GM18507 (cell line): ENCODE data around the gene MAPK1.
"Not testable (repeated sequence)": the region's sequence is repeated elsewhere in the genome, so short reads cannot be mapped to it uniquely, and the experiment has no call there.

Experiments used
- DNase-seq: peaks from one replicate; pipeline ENCODE4 v3.0.0; 2011; ENCODE audit warnings: low read depth; ENCODE audit not compliant: insufficient read length; ENCODE audit errors: extremely low spot score
- FAIRE-seq: peaks from 2 replicates; lab custom pipeline; 2011; peaks lifted over from hg19 to GRCh38; lab: Jason Lieb, UNC

Gene MAPK1

DNA sequence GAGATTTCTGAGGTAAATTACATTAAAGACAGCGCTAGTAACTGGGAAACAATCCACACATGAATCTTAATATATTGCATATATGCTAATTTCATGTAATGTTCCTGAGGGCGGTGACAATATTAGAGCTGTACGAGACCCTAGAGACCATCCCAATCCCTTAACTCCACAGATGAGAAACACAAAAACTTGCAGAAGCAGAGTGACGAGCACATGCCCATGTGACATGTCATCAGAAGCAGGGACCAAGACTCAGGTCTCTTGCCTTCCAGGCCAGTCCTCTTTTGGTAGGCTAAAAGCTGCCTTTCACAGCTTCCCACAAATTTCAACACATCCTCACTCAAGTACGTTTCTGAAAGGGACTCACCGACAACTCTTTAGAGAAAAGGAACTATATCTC, 11.8 kb downstream of the MAPK1 start:
- no peak for FAIRE-seq
- no peak for DNase-seq

DNA sequence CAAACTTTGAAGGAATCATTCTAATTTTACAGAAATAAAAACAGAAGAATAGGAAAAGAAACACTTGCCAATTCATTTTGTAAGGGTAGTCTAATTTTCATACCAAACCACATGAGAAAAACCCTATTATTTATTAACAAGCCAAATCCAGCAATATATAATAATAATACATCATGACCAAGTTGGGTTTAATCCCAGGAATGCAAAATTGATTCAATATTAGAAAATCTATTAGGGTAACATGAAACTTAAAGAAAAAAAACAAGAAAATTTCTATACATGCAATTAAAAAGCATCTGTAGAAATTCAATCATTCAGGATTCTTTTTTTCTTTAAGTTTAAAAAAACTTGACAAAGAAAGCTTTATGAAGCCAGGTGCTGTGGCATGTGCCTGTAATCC, 16.8 kb downstream of the MAPK1 start:
- DNase-seq (no peak), FAIRE-seq (no peak)

DNA sequence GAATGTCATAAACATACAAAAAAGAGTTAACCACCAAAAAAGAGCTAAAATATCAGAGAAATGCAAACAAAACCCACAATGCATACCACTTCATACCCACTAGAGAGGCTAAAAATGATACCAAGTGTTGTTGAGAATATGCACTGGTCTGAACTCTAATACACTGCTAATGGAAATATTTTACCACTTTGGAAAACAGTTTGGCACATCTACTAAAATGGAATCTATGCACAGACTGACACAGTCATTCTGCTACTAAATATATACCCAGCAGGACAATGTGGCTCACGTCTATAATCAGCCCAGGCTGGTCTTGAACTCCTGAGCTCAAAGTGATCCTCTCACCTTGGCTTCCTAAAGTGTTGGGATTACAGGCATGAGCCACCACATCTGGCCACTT, 18.0 kb downstream of the MAPK1 start:
- FAIRE-seq (no peak), DNase-seq (no peak)

GRCh38 chr22:21848057-21848456, 19.4 kb downstream of the MAPK1 start:
- DNase-seq, FAIRE-seq: not testable (repeated sequence)

DNA sequence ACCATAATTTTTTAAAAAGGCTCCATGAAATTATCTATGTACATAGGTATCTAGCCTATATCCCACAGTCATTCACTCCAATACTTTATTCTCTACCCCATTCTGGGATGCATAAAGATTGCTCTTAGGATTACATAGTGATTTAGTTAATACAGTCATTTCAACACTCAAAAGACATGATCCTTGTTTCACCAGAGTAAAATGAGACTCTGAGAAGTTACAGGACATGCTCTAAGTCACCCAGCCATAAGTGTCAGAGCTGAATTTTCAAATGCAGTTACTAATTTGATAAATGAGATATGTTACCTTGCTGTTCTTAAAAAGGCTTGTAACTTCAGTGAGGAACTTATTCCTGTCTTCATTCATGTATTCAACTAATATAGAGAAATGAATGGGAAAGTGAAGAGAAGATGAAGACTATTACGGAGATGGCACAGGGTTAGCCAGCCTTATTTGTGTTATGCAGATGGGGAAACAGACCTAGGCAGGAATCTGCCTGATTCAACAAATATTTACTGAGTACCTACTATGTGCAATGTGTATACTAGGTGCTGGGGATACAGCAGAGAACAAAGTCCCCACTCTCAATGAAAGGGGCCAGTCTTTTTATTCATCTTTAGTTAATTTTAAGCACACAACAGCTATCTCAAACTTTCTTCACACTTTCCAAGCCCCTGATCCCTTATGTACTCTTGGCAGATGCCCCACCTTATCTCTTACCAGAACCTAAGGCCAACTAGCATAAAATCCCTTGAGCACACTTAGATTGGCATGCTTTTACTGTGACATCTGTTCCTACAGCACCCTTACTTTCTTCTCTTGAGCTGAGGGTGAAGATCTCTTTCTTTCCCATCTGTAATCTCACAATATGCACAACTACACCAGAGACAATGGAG, 21.6 kb downstream of the MAPK1 start:
- FAIRE-seq (no peak), DNase-seq (no peak)

DNA sequence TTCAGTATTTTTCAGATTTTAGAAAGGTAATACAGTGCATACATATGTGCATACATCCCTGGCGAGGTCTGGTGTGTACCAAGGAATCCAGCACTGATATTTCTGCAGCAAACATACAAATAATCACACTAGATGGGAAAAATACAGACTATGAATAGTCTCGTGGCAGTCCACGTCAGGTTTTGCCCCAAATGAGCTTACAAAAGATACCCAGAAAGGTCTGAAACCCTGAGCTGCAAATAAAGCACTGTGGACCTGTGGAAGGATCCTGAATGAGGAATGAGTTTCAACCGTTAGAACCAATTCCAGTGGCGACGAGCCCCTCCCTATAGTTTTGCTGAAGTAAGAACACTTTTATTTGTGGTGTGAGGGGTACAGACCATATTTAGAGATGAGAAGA, 24.5 kb downstream of the MAPK1 start:
- FAIRE-seq (no peak), DNase-seq (no peak)

- DNase-seq (no peak), FAIRE-seq (no peak)
These were observed 26.0 kb downstream of the MAPK1 start for GRCh38 chr22:21841422-21841821.

GRCh38 chr22:21840236-21840823, 27.1 kb downstream of the MAPK1 start:
- FAIRE-seq: no peak
- no peak for DNase-seq

GRCh38 chr22:21839765-21840140, 27.7 kb downstream of the MAPK1 start:
- DNase-seq (no peak), FAIRE-seq (no peak)

DNA sequence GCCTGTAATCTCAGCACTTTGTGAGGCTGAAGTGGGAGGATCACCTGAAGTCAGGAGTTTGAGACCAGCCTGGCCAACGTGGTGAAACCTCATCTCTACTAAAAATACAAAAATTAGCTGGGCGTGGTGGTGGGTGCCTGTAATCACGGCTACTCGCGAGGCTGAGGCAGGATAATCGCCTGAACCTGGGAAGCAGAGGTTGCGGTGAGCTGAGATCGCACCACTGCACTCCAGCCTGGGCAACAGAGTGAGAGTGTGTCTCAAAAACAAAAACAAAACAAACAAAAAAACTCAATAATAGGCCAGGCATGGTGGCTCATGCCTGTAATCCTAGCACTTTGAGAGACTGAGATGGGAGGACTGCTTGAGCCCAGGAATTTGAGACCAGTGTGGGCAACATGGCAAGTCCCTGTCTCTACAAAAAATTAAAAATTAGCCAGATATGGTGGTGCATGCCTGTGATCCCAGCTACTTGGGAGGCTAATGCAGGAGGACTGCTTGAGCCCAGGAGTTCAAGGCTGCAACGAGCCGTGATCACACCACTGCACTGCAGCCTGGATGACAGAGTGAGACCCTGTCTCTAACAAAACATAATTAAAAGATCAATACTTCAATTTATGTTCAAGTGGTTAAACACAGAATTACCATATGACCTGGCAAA, 28.2 kb downstream of the MAPK1 start:
- FAIRE-seq: not testable (repeated sequence)

DNA sequence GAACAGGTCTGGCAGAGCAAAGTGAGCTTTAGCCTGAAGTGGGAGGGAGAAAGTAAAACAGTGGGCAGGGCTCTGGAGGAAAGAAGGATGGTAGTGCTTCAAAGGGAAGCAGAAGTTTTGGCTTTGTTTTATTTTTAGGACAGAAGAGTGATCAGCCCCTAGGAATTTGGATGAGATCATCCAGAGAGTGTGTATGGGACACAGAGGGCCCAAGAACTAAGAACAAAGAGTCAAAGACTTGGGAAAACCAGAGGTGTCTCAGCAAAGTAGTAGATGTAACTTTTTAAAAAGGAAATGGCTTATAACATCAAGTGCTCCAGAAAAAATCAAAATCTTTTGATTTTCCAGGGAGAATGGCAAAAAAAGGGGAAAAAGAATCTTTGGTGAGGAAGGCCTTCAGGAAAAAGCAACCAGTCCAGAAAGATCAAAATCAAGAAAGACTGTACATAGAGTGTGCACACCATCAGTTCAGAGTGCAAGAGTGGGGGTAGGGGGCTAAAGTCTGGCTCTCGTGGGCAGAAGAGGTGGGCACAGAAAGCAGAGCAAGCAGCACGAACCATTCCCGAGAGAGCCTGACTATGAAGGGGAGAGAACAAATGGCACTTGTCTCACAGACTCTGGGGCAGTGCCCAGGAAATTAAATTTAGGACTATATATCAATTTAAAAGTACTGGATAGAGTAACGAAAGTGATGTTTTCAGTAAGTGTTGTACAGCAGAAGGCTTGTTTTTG, 30.0 kb downstream of the MAPK1 start:
- FAIRE-seq (no peak), DNase-seq (no peak)

More for the DNA sequence above, 28.2 kb downstream of the MAPK1 start:
- not testable (repeated sequence) for DNase-seq

DNA sequence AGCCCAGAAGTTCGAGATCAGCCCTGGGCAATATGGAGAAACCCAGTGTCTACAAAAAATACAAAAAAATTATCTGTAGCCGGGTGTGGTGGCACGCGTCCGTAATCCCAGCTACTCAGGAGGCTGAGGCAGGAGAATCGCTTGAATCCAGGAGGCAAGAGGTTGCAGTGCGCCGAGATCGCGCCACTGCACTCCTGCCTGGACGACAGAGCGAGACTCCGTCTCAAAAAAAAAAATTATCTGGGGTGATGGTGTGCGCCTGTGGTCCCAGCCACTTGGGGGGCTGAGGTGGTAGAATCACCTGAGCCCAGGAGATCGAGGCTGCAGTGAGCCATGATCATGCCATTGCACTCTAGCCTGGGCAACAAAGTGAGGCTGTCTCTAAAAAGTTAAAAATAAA, 31.0 kb downstream of the MAPK1 start:
- DNase-seq, FAIRE-seq: not testable (repeated sequence)

- FAIRE-seq (no peak), DNase-seq (no peak)
These were observed 32.1 kb downstream of the MAPK1 start for GRCh38 chr22:21835378-21835777.

DNA sequence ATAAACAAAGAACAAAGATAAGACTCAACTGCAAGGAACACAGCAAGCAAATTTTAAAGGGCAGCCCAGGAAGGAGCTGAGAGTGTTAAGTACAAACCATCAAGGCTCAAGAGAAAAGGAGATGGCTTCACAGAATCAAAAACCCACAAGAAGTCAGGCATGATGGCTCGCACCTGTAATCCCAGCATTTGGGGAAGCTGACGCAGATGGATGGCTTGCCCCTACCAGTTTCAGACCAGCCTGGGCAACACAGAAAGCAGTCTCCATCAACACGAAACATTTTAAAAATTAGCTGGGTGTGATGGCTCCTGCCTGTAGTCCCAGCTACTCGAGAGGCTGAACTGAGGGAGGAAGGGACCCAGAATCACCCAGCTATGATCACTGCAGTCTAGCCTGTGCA, 32.6 kb downstream of the MAPK1 start:
- FAIRE-seq (no peak), DNase-seq (no peak)

DNA sequence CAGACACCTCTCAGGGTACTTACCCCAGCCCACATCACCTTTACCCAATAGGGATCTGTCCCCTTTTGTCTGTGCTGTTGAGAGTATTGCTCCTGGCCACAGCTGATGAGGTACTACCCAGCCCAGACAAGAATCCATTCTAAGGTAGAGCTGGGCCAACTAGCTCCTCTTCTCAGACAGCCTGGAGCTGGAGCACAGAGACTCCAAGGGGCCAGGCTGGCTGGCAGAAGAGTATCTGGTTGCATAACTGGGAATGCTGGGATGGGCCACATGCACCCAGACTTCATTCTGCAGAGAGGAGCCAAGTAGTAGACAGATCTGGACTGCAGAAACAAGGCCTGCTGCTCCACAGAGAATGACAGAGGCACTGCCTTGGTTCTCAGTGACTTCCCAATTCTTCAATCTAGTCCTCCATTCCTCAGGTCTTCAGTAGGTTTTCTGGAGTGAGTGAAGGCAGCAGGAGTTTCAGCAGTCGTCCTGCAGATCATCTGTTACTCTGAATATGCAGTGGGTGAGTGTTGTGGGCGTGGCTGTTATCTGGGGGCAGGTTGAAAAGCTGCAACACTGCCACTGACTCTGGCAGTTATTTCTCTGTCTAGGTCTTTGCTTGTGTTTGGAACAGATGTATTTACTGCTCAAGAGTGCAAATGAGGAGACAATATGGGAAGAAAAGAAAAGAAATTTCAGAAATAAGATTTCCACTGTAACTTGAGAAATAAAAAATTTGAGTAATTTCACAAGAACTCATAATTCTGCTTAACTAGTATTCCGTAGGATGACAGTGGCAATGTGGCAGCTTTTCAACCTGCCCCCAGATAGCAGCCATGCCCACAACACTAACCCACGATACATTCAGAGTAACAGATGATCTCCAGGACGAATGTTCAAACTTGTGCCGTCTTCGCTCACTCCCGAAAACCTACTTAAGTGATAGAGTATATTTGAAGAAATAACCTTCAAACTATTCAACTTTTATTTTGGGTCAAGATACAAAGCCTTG, 34.9 kb downstream of the MAPK1 start:
- no peak for DNase-seq
- FAIRE-seq: no peak

- FAIRE-seq (no peak), DNase-seq (no peak)
These were observed 37.9 kb downstream of the MAPK1 start for GRCh38 chr22:21829523-21829922.

DNA sequence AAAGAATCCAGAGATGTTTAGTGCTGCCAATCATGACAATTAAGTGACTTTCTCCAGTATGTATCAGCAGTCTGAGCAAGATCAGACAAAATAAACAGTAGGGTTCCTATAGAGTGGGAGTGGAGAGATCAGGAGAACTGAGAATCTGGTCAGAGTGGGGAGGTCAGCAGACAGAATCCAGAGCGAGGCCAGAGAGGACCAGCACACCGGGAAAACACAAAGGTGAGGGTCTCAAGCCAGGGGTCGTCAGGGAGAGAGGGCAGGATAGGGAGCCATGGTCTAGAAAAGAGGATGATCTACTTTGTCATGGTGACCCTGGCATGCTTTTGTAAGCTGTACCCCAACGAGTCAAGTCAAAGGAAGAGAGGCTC, 39.2 kb downstream of the MAPK1 start:
- no peak for DNase-seq
- FAIRE-seq: no peak

- FAIRE-seq (no peak), DNase-seq (no peak)
These were observed 39.7 kb downstream of the MAPK1 start for GRCh38 chr22:21827628-21828267.
